ENCODE measurements around the gene CAPRIN2.

Gene CAPRIN2

GRCh38 chr12:30753751-30754382 is 884 bp downstream of the CAPRIN2 start:
- in situ Hi-C loops (cut with HindIII; ENCODE audit: low pct_unique_long_range_greater_than_20kb, low sequenced_read_pairs), result no loop called here
- DNase-seq (ENCODE audit: low read depth in 1 of 2, low spot score in 1 of 2), result peak in 1 of 2 experiments; percentile 16
- TF ChIP-seq JUND (IDR thresholded peaks at IDR 0.05; ENCODE audit: low read depth), result no peak

- DNase-seq (ENCODE audit: low read depth in 1 of 2, low spot score in 1 of 2), result peak in 1 of 2 experiments; percentile 6
- in situ Hi-C loops (cut with HindIII; ENCODE audit: low pct_unique_long_range_greater_than_20kb, low sequenced_read_pairs), result no loop called here
- no peak for TF ChIP-seq JUND (IDR thresholded peaks at IDR 0.05; ENCODE audit: low read depth)
Measured at GRCh38 chr12:30753233-30753632, 1.5 kb downstream of the CAPRIN2 start.

GRCh38 chr12:30752255-30752654 is 2.5 kb downstream of the CAPRIN2 start:
- in situ Hi-C loops (cut with HindIII; ENCODE audit: low pct_unique_long_range_greater_than_20kb, low sequenced_read_pairs), result no loop called here
- TF ChIP-seq JUND (IDR thresholded peaks at IDR 0.05; ENCODE audit: low read depth), result no peak
- DNase-seq (ENCODE audit: low read depth in 1 of 2, low spot score in 1 of 2), result no peak

GRCh38 chr12:30748147-30748546 is 6.6 kb downstream of the CAPRIN2 start:
- in situ Hi-C loops (cut with HindIII; ENCODE audit: low pct_unique_long_range_greater_than_20kb, low sequenced_read_pairs), result no loop called here
- no peak for DNase-seq (ENCODE audit: low read depth in 1 of 2, low spot score in 1 of 2)
- TF ChIP-seq JUND (IDR thresholded peaks at IDR 0.05; ENCODE audit: low read depth), result no peak

- no peak for TF ChIP-seq JUND (IDR thresholded peaks at IDR 0.05; ENCODE audit: low read depth)
- in situ Hi-C loops (cut with HindIII; ENCODE audit: low pct_unique_long_range_greater_than_20kb, low sequenced_read_pairs), result no loop called here
- no peak for DNase-seq (ENCODE audit: low read depth in 1 of 2, low spot score in 1 of 2)
Measured at GRCh38 chr12:30746190-30746589, 8.6 kb downstream of the CAPRIN2 start.

GRCh38 chr12:30744321-30744720 is 10.4 kb downstream of the CAPRIN2 start:
- in situ Hi-C loops (cut with HindIII; ENCODE audit: low pct_unique_long_range_greater_than_20kb, low sequenced_read_pairs), result no loop called here
- DNase-seq (ENCODE audit: low read depth in 1 of 2, low spot score in 1 of 2), result no peak
- no peak for TF ChIP-seq JUND (IDR thresholded peaks at IDR 0.05; ENCODE audit: low read depth)

- TF ChIP-seq JUND (IDR thresholded peaks at IDR 0.05; ENCODE audit: low read depth), result no peak
- in situ Hi-C loops (cut with HindIII; ENCODE audit: low pct_unique_long_range_greater_than_20kb, low sequenced_read_pairs), result no loop called here
- no peak for DNase-seq (ENCODE audit: low read depth in 1 of 2, low spot score in 1 of 2)
Measured at GRCh38 chr12:30740274-30740673, 14.5 kb downstream of the CAPRIN2 start.

- TF ChIP-seq JUND (IDR thresholded peaks at IDR 0.05; ENCODE audit: low read depth), result no peak
- no peak for DNase-seq (ENCODE audit: low read depth in 1 of 2, low spot score in 1 of 2)
- in situ Hi-C loops (cut with HindIII; ENCODE audit: low pct_unique_long_range_greater_than_20kb, low sequenced_read_pairs), result no loop called here
Measured at GRCh38 chr12:30739020-30739419, 15.7 kb downstream of the CAPRIN2 start.

- DNase-seq (ENCODE audit: low read depth in 1 of 2, low spot score in 1 of 2), result no peak
- in situ Hi-C loops (cut with HindIII; ENCODE audit: low pct_unique_long_range_greater_than_20kb, low sequenced_read_pairs), result no loop called here
- TF ChIP-seq JUND (IDR thresholded peaks at IDR 0.05; ENCODE audit: low read depth), result no peak
Measured at GRCh38 chr12:30732954-30733637, 21.7 kb downstream of the CAPRIN2 start.

- no peak for DNase-seq (ENCODE audit: low read depth in 1 of 2, low spot score in 1 of 2)
- TF ChIP-seq JUND (IDR thresholded peaks at IDR 0.05; ENCODE audit: low read depth), result no peak
- in situ Hi-C loops (cut with HindIII; ENCODE audit: low pct_unique_long_range_greater_than_20kb, low sequenced_read_pairs), result no loop called here
Measured at GRCh38 chr12:30730011-30730410, 24.7 kb downstream of the CAPRIN2 start.

GRCh38 chr12:30729547-30729946 is 25.2 kb downstream of the CAPRIN2 start:
- in situ Hi-C loops (cut with HindIII; ENCODE audit: low pct_unique_long_range_greater_than_20kb, low sequenced_read_pairs), result no loop called here
- DNase-seq (ENCODE audit: low read depth in 1 of 2, low spot score in 1 of 2), result no peak
- no peak for TF ChIP-seq JUND (IDR thresholded peaks at IDR 0.05; ENCODE audit: low read depth)

GRCh38 chr12:30726647-30727046 is 28.1 kb downstream of the CAPRIN2 start:
- DNase-seq (ENCODE audit: low read depth in 1 of 2, low spot score in 1 of 2), result no peak
- TF ChIP-seq JUND (IDR thresholded peaks at IDR 0.05; ENCODE audit: low read depth), result no peak
- in situ Hi-C loops (cut with HindIII; ENCODE audit: low pct_unique_long_range_greater_than_20kb, low sequenced_read_pairs), result no loop called here

GRCh38 chr12:30725739-30726138 is 29.0 kb downstream of the CAPRIN2 start:
- TF ChIP-seq JUND (IDR thresholded peaks at IDR 0.05; ENCODE audit: low read depth), result no peak
- in situ Hi-C loops (cut with HindIII; ENCODE audit: low pct_unique_long_range_greater_than_20kb, low sequenced_read_pairs), result no loop called here
- no peak for DNase-seq (ENCODE audit: low read depth in 1 of 2, low spot score in 1 of 2)
